HG03139 (cell line): ENCODE data around the gene AGO3.
"Not testable (repeated sequence)": the region's sequence is repeated elsewhere in the genome, so short reads cannot be mapped to it uniquely, and the experiment has no call there.

Source experiments
- ATAC-seq: cut with Tn5 transposase; IDR thresholded peaks from one replicate; pipeline ENCODE4 v1.9.1; 2021; ENCODE audit not compliant: unreplicated experiment

The AGO3 gene

DNA sequence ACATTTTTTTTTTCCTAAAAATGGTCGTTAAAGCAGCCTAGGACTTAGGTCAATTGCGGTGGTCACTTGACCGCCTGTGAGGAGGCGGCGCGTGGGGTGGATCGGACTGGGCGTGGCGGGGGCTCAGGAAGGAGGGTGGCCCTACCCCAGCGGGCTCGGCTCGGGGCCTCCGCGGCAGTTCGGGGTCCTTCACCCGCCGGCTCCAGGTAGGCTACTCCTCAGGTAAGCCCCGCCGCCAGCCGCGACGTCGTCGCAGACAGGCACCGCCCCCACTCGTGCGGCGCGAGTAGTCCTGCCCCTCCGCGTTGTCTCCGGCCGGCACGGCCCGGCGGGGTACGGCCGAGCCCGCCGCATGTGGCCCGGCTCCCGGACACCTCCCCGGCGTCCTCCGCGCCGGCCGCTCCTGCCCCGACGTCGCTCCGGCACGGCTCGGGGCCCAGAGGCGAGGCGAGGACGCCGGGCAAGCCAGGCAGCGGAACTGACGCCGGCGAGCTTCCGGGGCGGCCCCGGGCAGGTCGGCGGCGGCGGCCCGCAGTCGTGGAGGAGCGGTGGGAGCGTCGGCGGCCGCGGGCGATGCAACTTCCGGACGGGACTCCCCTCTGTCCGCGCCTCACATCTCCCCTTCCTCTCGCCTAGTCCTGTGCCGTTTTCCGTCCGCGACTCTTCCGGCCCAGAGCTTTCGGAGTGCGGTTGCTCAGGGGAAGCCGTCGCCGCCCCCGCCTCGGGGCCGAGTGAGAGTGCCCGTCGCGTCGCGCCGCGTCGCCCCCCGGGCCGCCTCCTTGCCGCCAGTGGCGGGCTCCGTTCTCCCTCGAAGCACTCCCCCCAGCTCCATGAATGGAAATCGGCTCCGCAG, at the start of gene AGO3:
AGO3 (plus strand) TSS at position 513 of the 853 bp plus-strand sequence; CDS start at position 835, 322 bp downstream.
- ATAC-seq = peak; percentile 80

DNA sequence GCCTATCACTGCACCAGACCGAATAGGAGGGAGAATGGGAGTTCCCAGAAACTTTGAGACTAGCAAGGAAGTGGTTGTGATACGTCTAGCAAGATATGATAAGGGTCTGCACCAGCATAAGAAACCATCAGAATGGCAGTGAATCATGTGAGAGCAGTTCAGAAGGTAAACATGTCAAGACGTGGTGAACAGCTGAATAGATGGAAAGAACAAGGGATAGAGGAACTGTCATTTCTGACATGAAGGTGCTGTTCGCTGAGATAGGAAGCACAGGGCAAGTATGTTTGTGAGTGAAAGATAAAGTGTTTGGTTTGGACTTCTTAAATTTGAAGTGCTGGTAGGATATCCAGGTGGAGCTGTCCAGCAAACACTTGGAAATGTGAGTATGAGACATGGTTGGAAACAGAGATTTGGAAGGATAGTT, 49.0 kb upstream of the AGO3 start:
- no peak for ATAC-seq

GRCh38 chr1:35882586-35882944, 48.3 kb upstream of the AGO3 start:
- no peak for ATAC-seq

GRCh38 chr1:35882945-35883634, 47.8 kb upstream of the AGO3 start, which contains the start of gene AGO1:
TSS of gene AGO1 (plus strand) at chr1:35883209. CDS start at chr1:35883422, 213 bp downstream.
- ATAC-seq = peak; percentile 83

DNA sequence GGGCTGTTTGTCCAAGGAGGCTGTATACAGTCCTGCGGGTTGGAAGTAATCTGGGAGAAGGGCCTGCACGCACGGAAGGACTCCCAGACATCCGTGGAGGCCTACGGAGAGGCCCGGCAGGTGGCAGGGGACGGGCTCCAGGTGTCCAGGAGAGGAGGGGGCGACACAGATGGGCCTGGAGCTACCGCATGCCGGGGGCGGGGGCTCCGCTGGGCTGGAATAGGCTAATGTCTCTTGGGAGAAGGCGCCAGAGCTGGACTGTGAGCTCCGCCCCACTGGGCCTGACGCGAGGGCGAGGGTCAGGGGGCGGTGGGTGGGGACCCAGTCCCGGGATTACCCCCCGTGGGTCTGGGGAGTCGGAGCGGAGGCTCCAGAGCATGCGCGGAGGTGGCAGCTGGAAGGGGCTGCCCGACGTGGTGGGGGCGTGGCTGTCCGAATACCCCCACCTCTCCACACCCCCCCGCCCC, 47.2 kb upstream of the AGO3 start:
- ATAC-seq = no peak

DNA sequence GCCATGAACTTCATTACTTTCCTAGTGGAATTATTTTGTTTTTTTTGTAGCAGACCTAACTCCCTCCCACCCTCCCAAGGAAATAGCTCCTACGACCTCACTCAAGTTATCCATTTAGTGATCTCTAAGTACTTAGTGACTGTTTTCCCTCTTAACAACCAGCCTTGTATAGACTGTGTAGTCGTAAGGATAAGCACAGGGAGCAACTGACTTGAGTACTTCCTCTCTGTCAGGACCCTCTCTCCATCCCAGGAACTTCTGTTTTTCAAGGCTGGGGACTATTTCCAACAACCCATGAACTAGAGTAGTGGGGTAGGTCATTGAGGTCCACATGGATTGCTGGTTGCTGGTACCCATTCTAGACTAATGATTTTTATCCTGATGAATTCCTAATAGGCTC, 46.0 kb upstream of the AGO3 start:
- no peak for ATAC-seq

DNA sequence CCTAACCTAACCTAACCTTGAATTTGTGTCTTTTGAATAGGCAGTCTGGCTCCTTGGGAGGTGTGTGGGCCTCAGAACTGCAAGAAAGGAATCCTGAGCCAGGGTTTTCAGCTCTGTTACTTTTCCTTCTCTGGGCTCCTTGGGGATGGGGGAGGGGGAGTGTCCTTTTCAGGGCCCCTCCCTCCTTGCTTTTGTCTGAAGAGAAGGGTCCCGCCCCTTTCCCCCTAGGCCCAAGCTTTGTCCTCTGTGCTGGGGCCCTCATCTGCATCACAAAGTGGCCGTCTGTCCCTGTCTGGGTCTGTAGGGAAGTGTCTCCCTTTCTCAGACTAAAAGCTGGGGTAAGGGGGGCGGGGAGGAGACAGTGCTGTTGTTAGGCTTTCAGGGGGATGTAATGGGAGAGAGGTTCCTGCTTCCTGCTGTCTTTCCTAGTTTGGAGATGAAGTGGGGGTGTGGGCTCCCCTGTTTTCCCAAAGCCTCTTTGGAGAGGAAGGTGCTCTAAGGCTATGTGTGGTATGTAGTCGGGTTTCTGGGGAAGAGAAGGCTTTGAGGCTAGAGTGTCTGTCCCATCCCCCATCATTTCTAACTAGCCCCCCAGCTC, 44.8 kb upstream of the AGO3 start:
- no peak for ATAC-seq

- no peak for ATAC-seq
These were observed 44.1 kb upstream of the AGO3 start for GRCh38 chr1:35886577-35887431.

GRCh38 chr1:35887508-35887907, 43.4 kb upstream of the AGO3 start:
- ATAC-seq = no peak

GRCh38 chr1:35888255-35888654, 42.6 kb upstream of the AGO3 start:
- ATAC-seq = no peak

DNA sequence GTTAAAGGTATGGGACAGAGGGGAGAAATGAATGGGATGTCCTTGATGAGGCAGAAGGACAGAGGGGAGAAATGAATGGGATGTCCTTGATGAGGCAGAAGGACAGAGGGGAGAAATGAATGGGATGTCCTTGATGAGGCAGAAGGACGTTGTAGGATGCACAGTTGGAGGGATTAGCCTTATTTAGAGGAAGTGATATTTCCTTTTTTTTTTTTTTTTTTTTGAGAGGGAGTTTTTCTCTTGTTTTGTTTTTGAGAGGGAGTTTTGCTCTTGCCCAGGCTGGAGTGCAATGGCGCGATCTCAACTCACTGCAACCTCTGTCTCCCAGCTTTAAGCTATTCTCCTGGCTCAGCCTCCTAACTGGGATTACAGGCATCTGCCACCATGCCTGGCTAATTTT, 41.9 kb upstream of the AGO3 start:
- not testable (repeated sequence) for ATAC-seq

- no peak for ATAC-seq
These were observed 37.6 kb upstream of the AGO3 start for GRCh38 chr1:35893051-35893879.

DNA sequence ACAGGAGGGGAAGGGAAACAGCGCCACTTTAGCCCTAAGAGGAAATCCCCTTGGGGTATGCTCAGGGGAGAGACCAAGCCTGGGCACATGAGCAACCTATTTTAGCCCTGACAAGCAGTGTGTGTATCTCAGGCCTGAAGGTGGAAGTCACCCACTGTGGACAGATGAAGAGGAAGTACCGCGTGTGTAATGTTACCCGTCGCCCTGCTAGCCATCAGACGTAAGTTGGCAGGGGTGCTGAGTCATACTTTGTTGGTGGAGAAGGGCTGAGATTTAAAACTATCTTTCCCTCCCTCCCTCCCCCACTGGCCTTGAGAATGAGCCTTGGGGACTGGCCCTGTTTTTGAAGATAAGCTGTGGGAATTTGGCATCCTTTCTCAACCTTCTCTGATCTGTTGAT, 36.7 kb upstream of the AGO3 start:
- no peak for ATAC-seq

GRCh38 chr1:35894656-35895055, 36.2 kb upstream of the AGO3 start:
- ATAC-seq = no peak

DNA sequence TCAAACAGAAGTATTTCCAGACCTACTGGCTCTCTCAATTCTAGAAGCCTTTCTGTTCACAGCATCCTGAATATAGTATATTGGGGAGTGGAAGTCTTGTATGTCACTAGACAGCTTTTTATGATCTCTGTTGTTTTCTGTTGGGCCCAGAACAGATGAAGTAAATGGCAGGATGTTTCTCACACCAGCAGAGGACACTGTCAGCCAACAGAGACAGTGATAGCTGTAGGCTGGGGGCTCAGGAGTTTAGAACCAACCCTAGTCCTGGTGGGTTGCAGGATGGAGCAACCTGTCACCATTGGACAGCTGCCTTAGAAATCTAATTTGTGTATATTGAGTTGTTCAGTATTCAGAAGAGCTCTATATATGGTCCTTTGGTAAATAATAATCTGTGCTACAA, 31.0 kb upstream of the AGO3 start:
- no peak for ATAC-seq

GRCh38 chr1:35901235-35901634, 29.7 kb upstream of the AGO3 start:
- ATAC-seq = no peak

DNA sequence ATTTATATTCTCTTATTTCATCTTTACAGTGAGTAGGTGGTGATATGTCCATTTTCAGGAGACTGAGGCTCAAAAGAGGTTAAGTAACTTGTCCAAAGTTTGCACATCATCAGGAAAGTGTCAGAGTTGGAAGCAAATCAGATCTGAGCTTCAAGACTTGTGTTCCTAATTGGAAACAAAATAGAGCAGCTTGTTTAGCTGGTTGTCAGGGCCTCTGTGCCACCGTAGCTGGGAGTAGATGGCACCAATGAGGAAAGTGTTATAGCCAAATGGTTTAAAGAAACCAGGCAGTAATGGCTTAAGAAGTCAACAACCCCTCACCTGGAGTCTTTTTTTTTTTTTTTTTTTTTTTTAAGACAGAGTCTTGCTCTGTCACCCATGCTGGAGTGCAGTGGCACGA, 28.2 kb upstream of the AGO3 start:
- ATAC-seq = no peak

- no peak for ATAC-seq
These were observed 16.2 kb upstream of the AGO3 start for GRCh38 chr1:35914717-35915116.

GRCh38 chr1:35915693-35916092, 15.2 kb upstream of the AGO3 start:
- no peak for ATAC-seq

DNA sequence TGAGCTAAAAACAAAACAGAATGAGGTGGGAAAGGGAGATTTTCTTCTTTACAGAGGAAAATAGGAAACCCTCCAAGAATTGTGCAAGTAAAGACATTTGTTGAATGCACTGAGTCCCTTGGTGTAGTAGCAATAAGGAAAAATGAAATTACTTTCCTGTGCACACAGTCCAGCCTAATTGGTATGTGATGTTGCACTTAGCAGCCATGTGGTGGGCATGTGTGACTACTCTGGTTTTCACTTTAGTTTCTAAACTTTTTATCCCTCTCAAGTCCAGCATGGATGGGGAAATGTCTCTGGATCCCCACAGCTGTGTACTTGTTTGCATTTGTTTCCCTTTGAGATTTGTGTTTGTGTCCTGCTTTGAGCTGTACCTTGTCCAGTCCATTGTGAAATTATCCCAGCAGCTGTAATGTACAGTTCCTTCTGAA, 7.1 kb upstream of the AGO3 start:
- no peak for ATAC-seq
